CD1c-positive myeloid dendritic cell (primary cell): Measurements from ENCODE around the gene SLC25A1.
A peak's percentile ranks its signal among the peaks of the same experiment; 100 is the strongest.

Experiments used
- DNase-seq: peaks from one replicate; pipeline ENCODE4 v3.0.0-alpha.2; 2016; ENCODE audit errors: extremely low spot score

Gene SLC25A1

GRCh38 chr22:19181786-19182471 lies 3.4 kb upstream of the SLC25A1 start:
- no peak for DNase-seq

DNA sequence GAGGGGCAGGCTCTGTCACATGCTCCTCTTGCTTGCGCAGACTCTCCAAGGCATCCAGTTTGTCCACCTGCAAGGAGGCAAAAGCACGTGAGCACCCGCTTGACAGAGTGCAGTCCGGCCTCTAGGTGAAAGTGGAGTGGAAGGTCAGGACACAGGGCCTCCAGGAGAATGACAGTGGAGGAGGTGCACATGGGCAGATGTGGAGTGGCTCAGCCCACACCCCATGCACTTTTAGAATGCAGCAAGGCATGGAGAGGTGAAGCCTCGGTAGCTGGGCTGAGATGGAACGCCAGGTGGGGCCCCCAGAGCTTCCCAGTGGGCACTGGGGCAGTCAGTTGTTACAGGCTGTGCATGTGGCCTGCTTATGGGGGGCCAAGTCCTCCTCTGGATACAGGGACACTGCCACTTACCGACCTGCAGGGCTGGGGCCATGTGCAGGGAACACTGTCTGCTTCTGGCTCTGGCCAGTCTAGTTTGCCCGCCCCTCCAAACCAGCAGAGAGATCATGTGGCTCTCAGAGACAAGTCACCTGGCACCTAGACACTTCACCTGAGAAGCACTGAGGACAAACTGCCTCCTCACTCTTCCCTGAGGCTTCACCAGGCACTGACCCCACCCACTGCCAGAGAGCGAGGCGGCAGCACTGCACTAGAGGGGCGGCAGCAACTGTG lies 2.3 kb upstream of the SLC25A1 start:
- DNase-seq = no peak

GRCh38 chr22:19180234-19180633 lies 1.7 kb upstream of the SLC25A1 start:
- DNase-seq = no peak

GRCh38 chr22:19179497-19180048 lies 1.0 kb upstream of the SLC25A1 start:
- DNase-seq = peak; percentile 78

DNA sequence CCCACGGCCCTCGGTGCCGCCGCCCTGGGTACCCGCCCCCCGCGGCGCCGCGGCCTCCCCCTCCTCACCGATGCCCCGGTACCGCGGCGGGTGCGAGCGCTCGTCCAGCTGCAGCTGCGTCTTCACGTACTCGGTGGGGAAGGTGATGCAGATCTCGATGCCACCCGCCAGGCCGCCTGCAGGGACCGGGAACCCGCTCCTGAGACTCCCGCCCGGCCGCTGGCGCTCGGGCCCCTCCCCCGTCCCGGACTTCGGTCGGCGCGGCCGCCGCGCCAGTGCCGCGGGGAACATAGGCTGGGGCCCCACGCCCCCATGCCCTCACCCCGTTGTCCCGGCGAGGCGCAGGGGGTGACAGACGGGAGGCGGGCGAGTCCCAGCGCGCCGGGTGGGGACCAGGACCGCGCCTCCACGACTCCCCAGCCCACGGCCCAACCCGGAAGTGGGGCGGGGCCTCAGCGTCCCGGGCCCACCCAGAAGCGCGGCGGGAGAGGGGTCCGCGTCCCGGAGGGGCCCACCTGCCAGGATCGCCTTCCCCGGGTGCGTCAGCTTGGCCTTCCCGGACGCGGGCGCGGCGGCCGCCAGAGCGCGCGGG lies 375 bp downstream of the SLC25A1 start:
- peak; percentile 56 for DNase-seq

GRCh38 chr22:19177164-19178064 lies 1.1 kb downstream of the SLC25A1 start:
- DNase-seq = no peak

DNA sequence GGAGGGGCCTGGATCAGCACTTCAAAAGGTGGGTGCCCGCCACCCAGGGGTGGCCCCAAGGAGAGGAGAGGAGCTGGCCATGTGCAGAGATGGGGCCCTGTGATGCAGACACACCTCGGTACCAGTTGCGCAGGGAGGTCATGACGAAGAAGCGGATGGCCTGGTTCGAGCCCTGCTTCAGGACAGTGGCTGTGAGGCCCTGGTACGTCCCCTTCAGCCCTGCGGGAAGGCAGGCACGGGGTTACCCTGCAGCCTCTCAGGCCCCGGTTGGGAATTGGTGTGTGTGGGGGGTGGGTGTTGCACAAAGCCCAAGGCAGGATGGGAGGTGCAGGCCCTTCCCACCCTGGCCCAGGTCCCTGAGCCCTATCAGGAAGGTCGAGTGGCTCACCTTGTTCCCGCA lies 1.8 kb downstream of the SLC25A1 start:
- no peak for DNase-seq

DNA sequence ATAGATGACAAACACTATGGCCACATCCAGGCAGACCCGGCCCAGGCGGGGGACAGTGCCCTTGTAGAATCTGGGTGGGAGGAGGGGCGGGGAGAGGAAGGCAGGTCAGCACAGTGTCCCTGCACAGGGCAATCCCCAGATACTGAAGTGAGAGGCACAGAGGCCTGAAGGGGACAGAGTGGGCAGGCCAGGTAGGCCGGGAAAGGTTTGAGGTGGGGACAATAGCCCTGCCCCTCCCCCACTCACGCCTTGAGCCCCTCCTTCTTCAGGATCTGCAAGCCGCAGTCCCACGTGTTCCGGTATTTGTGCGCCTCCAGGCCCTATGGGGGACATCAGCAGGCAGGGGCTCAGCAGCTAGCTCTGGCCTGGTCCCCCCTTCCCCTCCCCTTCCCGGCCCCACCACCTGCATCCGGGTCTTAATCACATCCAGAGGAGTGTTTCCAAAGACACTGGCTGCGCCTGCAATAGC lies 2.3 kb downstream of the SLC25A1 start:
- no peak for DNase-seq

- no peak for DNase-seq
These were observed 2.8 kb downstream of the SLC25A1 start for GRCh38 chr22:19175602-19176174.

GRCh38 chr22:19175026-19175601 lies 3.4 kb downstream of the SLC25A1 start:
- DNase-seq = no peak

DNA sequence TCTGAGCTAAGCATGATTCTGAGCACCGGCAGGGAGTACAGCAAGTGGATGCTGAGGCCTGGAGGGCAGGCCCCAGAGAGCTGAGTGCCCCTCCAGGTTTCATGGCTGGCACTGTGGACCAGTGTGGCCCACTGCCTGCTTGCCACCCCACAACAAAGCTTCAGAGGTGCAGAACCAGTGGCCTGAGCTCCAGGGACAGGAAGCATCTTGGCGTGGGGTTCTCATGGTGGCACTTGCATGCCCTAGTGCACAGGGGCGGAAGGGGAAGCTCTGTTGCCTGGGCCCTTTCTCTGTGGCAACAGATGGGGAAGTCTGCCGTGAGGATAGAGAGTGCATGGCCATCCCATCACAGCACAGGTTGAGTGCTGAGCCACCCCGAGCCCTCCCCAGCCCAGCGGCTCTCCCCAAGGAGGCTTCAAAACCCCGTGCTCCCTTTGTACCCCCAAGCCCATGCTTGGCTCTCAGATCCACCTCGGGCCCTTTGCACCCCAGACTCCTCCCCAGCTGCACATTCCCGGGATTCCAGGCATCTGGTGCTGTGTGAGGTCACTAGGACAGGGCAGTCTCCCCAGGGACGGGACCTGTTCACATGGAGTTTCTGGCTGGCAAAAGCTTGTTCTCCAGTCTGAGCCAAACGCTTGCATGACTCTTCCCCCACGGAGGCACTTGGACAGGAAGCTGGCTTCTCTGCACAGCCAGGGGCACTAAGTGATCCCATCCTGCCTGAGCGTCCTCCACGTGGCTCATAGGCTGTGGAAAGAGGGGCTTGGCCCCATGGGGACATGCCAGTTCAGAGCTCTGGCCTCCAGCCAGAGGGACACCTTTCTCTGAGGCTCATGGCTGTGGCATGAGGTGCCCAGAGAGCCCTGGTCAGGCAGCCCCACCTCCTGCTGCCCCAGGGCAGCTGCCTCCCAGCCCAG lies 4.2 kb downstream of the SLC25A1 start:
- DNase-seq = peak; percentile 68

- no peak for DNase-seq
These were observed 5.2 kb downstream of the SLC25A1 start for GRCh38 chr22:19173047-19174035.

DNA sequence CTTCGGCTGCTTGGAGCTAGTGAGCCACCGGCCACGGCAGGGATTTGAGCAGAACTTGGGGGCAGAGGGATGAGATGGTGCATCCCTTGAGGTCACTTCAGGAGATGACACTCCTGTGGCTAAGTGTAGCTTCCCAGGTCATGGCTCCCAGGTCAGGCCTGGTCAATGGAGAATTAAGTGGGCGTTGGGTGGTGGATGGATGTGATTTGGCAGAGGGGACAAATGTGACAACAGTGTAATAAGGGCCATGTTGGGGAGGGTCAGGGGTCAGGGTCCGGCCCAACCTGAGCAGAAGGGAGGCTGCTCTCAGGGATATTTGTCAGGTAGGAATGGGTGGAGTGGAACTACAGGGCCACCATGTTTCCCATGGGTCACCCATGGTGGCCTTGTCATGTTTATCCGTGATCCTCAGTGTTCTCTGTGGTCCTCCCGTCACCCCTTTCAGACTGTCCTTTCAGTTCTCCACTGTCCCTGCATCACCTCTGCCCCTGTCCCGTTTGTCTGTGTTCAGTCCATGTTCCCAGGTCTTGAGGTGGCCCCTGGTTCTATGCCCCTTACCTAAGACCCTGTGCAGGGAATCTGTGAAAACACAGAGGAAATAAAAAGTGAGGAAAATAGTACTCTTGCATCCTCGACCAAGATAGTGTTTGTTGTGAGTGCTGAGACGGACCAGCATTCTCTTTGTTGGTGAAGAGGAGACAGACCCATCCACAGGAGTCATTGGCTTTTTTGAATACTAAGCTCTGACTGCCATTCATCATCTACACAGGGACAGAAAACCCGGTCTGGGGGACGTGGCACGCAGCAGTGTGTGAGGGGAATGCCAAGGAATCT lies 6.1 kb downstream of the SLC25A1 start:
- DNase-seq = no peak

DNA sequence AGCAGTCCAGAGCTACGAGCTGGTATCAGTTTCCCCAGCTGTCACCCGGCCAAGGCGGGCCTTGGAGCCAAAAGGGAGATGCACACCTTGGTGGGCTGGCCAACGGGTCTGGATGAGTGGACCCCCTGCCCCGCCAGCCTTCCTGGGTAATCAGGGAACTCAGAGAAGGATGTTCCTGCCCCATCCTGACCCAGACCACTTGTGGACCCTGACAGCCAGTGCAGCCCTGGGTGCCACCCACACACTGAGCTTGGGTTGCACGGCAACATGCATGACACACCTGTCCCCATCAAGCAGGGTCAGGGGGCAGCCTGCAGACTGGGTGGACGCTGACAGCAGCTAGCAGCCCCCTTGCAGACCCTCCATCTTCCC lies 8.6 kb downstream of the SLC25A1 start:
- no peak for DNase-seq

DNA sequence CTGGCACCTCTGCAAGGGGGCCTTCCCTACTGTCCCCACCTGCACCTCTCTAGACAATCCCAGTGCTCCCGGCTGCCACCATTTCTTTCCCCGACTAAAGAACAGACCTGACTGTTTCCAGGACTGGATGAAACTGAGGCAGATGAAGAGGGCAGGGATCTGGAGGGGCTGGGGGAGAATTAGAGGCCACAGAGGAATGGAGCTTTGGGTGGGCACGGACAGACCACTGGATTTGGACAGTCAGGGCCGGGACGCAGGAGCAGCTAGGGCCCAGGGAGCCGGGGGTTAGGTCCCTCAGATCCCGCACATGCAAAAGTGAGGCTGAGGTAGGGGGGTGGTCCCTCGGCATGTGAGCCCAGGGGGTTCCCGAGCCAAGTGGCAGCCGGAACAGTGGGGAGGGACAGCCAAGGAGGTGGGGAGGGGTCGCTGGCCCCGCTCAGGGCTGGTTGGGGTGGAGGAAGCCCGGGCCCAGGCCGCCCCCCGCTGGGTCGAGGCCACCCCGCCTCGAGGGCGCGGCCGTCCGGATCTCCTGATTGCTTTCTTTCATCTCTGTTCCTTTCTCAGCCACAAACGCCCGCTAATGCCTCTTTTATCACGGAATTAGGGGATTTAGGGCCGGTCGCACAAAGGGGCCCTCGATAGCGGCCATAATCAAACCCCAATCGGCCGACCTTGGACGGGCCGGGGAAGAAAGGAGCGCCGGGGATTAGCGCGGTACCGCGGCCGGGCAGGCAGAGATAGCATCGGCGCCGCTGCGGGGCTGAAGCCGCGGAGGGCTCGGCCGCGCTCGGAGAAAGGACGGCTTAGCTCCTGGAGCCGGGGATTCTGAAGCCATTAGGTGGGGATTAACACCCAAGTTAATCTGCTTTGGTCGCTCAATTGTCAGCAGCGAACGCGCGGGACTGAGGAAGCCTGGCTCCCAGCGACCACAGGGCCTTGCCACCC lies 9.3 kb downstream of the SLC25A1 start:
- no peak for DNase-seq

- DNase-seq = no peak
These were observed 10.2 kb downstream of the SLC25A1 start for GRCh38 chr22:19168088-19168890.
